ENCODE measurements around the gene PRR16.

PRR16 gene

DNA sequence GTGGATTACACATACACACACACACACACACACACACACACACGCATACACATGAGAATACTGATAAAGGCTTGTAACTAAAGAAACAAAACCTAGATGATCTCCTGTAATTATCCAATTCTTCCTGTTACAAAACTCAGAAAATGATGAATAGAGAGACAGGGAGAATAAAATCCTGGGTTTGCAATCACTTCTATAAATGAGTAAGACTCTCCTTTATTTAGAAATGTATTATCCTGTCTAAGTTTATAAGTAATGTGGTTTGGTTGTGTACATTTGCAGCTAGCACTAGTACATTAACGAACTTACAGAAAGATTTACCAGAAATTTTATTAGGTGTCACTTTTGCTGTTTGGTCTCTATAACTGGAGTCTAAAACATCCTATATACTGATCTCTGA lies 2.8 kb upstream of the PRR16 start:
- H3K27ac ChIP-seq: no peak overlapping the region
- DNase-seq (ENCODE audit: low read depth, low spot score): no peak

- DNase-seq (ENCODE audit: low read depth, low spot score): no peak
- no peak overlapping the region for H3K27ac ChIP-seq
Observed at GRCh38 chr5:120463006-120463680, 957 bp upstream of the PRR16 start.

DNA sequence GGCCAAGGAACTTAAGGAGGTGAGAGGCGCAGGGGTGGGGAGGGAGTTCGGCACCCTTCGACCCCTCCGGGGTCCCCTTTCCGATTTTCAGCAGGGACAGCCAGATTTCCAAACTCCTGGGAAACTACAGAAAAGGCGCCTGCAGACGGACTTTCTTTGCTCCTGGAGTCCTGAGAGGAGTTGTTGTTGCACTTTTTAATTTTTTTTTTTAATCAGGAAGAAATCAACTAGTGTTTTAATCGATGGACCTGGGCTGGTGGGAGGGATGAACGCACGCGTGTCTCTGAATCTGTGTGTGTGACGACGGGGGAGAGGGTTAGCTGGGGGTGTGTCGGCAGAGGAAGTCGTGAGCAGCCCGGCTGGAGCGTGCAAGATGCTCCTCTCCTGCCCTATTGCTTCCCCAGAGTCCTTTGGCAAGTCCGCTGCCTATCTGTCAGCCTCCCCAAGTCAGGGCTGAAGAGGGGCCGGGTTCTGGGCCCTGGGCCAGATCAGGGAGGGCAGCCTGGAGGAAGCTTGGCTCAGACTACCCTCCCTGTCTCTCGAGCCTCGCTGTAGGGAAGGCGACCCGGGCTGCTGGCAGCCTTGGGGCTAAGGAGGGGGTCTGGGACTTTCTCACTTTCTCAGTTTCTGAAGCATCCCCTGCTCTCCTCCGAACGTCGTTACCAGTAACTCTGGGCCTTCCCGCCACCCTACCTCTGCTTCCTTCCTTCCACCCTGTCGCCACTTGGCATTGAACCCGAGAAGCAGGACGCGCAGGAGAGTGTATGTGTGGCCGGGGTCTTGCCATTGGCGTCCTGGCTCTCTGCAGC lies 731 bp downstream of the PRR16 start:
- no peak for DNase-seq (ENCODE audit: low read depth, low spot score)
- no peak overlapping the region for H3K27ac ChIP-seq

DNA sequence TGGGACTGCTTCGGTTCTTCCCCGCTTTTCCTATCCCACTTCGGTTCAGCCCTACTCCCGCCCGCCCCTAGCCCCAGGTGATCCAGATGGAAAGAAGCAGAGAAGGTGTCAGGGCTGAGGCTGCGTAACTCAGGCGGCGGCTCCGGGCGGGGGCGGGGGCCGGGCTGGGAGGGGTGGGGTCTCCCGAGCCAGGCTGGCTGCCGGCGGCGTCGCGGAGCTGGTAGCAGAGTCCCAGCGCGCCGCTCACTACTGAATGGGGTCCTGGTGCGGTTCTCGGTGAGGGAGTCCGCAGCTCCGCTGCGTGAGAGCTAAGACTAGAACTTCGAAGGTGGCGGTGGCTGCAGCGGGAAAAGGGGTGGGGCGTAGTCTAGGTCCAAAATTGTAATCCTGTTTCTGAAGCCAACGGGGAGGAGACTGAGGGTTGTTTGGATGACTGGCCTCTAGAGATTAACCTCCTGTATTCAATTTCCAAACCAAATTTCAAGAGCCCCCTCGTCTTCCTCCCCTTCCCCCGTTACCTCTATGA lies 1.4 kb downstream of the PRR16 start:
- no peak overlapping the region for H3K27ac ChIP-seq
- DNase-seq (ENCODE audit: low read depth, low spot score): no peak

DNA sequence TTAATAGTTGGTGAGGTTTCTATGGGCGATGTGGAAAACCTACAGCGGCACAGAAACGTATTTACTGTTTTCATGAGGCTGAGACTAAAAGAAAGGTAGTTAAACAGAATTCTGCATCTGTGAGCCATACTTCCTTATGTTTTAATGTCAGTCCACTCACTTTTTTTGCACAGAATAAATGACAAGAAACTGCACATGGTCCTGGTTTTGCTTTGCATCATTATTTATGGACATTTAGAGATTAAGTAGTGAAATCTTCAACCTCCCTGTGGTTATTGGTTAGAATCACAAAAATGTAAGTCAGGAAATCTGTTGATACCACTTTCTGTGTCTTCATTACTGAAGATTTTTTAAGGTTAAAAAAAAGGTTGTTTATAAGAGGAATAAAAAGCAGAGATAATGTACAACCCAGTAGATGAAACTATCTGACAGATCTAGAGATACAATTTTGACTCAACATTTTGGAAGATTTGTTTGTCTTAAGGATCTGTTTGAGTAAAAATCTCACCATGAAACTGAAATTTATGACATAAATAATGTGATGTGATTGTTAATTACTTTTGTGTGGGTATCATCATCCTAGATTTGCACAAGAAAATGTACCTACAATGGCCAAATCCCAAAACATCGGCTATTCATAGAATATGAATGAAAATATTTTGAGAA lies 2.4 kb downstream of the PRR16 start:
- H3K27ac ChIP-seq: no peak overlapping the region
- no peak for DNase-seq (ENCODE audit: low read depth, low spot score)

GRCh38 chr5:120471971-120472370 lies 7.9 kb downstream of the PRR16 start:
- no peak overlapping the region for H3K27ac ChIP-seq
- no peak for DNase-seq (ENCODE audit: low read depth, low spot score)

DNA sequence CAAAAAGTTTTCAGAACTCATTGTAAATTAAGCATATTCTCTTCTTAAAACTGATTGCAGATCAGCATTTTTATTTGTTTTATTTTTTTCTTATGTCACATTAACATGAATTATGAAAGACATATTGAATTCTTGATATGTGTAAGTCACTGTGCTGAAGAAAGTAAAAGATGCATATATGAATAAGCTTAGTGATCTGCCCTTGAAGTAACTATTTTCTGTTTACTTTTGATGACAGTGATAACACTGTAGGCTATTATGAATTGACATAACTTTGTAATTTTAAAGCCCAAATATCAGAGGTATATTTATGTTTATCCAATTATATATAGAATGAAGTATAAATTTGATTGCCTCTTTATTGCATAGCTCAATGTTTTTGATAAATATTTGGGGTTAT lies 8.8 kb downstream of the PRR16 start:
- DNase-seq (ENCODE audit: low read depth, low spot score): no peak
- H3K27ac ChIP-seq: no peak overlapping the region

- no peak for DNase-seq (ENCODE audit: low read depth, low spot score)
- no peak overlapping the region for H3K27ac ChIP-seq
Observed at GRCh38 chr5:120473332-120473731, 9.2 kb downstream of the PRR16 start.

DNA sequence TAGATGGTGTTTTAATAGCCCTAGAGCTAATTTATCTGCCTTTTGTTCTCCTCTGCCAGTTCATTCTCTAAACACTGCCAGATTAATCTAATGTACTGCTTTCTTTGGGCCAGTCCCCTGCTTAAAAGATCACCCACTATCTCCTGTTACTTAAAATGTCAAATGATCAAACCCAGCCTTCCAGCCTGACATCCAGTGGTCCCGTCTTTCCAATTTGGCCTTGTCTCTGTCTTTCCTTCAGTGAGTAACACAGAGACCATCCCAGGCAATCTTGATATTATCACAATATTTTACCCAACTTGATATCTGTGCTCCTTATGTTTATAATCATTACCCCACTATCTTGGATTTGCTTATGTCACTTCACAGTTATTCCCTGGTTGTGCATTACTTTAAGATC lies 12.0 kb downstream of the PRR16 start:
- no peak for DNase-seq (ENCODE audit: low read depth, low spot score)
- no peak overlapping the region for H3K27ac ChIP-seq

- H3K27ac ChIP-seq: no peak overlapping the region
- DNase-seq (ENCODE audit: low read depth, low spot score): no peak
Observed at GRCh38 chr5:120479066-120479465, 15.0 kb downstream of the PRR16 start.

DNA sequence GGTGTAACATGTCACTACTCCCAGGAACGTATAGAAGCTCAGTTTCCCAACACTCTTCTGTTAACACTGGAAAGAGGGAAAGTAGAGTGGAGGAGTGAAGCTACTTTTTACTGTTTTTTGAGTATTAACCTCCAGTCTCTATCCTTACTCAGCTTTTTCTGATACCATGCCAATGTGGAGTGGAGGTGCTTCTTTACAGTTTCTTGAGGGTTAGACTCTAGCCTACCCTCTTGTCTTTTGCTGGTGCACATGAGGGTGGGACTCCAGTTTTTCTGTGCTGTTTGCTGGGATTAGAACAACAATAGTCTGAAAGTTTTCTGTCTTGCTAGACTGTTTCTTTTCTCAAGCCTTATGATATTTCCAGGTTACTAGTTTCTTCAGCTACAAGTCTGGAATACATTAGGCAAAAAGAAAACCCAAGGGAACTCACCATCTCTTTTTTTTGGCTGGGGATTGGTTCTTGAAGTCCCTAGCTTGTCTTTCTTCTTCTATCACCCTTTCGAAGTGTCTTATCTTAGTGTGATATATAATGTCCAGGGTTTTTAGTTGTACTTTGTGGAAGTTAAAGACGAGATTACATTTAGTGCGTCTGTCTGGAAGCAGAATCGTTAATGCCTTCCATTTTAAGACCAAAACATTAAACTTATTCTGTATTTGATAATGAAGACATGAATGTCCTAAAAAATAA lies 35.9 kb downstream of the PRR16 start:
- H3K27ac ChIP-seq: no peak overlapping the region
- DNase-seq (ENCODE audit: low read depth, low spot score): no peak

- H3K27ac ChIP-seq: no peak overlapping the region
- no peak for DNase-seq (ENCODE audit: low read depth, low spot score)
Observed at GRCh38 chr5:120502531-120502930, 38.4 kb downstream of the PRR16 start.

GRCh38 chr5:120503341-120503740 lies 39.2 kb downstream of the PRR16 start:
- no peak for DNase-seq (ENCODE audit: low read depth, low spot score)
- no peak overlapping the region for H3K27ac ChIP-seq

GRCh38 chr5:120504057-120504456 lies 40.0 kb downstream of the PRR16 start:
- no peak overlapping the region for H3K27ac ChIP-seq
- no peak for DNase-seq (ENCODE audit: low read depth, low spot score)

DNA sequence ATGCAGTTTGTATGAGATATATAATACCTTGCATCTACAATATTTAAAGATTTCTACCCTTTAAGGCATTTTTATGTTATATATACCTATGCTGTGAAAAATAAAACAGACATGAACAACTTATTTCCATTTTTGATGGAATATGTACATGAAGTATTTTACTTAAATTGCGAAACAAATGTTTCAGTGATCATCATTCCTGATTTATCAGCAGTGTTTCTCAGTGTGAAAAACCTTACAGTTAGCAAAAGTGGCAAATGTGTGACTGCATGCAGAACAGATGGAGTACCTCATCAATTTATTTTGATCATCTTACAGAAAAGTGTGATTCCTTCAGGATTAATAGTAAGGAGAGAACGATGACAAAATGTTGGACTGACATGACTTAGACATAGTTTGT lies 43.1 kb downstream of the PRR16 start:
- no peak overlapping the region for H3K27ac ChIP-seq
- no peak for DNase-seq (ENCODE audit: low read depth, low spot score)

DNA sequence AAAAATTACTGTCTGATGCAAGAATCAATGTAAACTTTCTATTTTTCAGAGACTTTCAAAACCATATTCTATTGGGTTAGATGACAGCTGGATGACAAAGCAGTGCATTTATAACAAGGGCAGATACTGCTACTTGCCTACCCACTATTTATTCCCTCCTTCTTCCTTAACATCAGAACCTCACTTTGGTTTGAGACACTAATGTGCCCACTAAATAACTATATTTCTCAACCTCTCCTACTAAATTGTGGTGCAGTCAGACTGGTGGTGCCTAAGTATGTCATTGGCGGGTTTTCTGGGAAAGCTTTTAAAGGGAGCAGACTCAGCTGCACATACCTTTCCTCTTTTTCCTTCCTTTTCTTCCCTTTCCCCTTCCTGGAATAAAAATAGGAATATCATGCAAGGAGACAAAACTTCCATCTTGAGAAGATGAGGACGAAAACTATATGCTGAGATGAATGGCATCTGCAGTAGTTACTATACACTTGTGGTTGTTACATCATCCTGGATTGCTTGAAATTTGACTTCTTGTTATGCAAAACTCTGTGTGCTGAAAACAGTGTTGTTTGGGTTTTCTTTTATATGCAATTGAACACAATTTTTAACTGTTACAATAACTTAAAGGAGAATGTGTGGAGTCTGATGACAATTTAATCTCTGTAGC lies 43.8 kb downstream of the PRR16 start:
- no peak overlapping the region for H3K27ac ChIP-seq
- no peak for DNase-seq (ENCODE audit: low read depth, low spot score)

DNA sequence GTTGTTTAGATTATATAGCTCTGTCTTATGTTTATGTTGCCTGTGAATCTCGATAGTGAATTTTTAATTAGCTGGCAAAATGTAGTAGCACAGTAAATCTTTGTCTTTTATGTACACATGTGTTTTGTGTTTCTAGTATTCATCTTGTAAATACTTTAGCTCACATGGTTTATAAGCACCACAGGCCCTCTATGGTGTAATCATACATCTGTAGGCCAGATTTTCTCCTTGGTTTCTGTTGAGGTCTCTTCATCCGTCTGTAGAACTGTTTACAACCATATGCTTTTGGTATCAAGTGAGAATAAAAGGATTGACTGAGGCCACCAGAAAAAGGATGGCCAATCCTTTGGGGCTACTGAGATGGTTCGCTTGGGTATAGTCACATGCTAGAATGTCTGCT lies 45.0 kb downstream of the PRR16 start:
- H3K27ac ChIP-seq: no peak overlapping the region
- no peak for DNase-seq (ENCODE audit: low read depth, low spot score)

- H3K27ac ChIP-seq: no peak overlapping the region
- no peak for DNase-seq (ENCODE audit: low read depth, low spot score)
Observed at GRCh38 chr5:120510098-120510637, 46.1 kb downstream of the PRR16 start.

DNA sequence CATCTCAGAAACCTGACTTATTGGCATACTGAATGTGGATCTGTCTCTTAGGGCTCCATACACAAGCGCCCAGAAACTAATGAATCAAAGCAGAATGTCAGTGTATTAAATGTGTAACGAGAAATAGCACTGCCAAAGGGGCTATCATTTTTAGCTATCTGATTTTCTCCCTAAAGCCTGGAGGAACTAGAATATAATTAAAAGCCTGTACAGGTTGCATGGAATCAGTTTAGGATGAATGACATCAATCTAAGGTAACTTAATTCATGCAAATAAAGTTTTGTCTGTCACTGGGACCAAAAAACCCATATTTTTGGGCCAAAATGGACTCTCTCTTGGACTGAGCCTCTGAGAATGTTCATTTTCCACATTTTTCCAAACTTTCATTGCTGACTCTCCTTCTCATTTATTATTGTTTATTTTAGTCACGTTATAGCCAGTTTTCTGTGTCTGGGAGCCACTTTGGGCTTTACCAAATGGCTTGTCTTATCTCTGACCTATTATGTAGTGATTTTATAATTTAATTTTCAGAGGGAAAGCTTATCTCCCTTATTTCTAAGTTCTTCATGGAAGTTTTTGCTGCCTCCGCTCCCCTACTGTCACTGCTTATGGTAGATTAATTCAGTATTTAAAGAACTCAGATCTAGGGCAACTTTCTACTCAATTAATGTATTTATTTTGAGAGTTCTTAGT lies 47.0 kb downstream of the PRR16 start:
- no peak for DNase-seq (ENCODE audit: low read depth, low spot score)
- H3K27ac ChIP-seq: no peak overlapping the region
